ENCODE results near the gene SMIM13.
A peak's percentile ranks its signal among the peaks of the same experiment; 100 is the strongest.

SMIM13 gene

GRCh38 chr6:11093626-11094410 is at the start of gene SMIM13:
Gene SMIM13 (plus strand): TSS chr6:11093834. CDS start chr6:11094314, 480 bp downstream.
- peak; percentile 96 to 98 for DNase-seq

GRCh38 chr6:11043961-11044711 is 49.5 kb upstream of the SMIM13 start, which contains the start of gene ELOVL2:
Gene ELOVL2 (minus strand): TSS chr6:11044305. CDS start chr6:11044230, 75 bp downstream.
- no peak for DNase-seq

- DNase-seq, result no peak
Measured at GRCh38 chr6:11044712-11045167, 48.9 kb upstream of the SMIM13 start.

- DNase-seq, result no peak
Measured at GRCh38 chr6:11050731-11051130, 42.9 kb upstream of the SMIM13 start.

GRCh38 chr6:11053307-11053706 is 40.3 kb upstream of the SMIM13 start:
- DNase-seq, result no peak

- no peak for DNase-seq
Measured at GRCh38 chr6:11054722-11055121, 38.9 kb upstream of the SMIM13 start.

GRCh38 chr6:11055127-11055627 is 38.5 kb upstream of the SMIM13 start:
- no peak for DNase-seq

- no peak for DNase-seq
Measured at GRCh38 chr6:11056871-11057270, 36.8 kb upstream of the SMIM13 start.

- no peak for DNase-seq
Measured at GRCh38 chr6:11058406-11058805, 35.2 kb upstream of the SMIM13 start.

- no peak for DNase-seq
Measured at GRCh38 chr6:11062083-11062482, 31.6 kb upstream of the SMIM13 start.

- peak in 1 of 2 donors; percentile 13 for DNase-seq
Measured at GRCh38 chr6:11062715-11063114, 30.9 kb upstream of the SMIM13 start.

- peak; percentile 39 to 71 for DNase-seq
Measured at GRCh38 chr6:11064836-11065235, 28.8 kb upstream of the SMIM13 start.

GRCh38 chr6:11065436-11066202 is 28.0 kb upstream of the SMIM13 start:
- DNase-seq, result no peak

- DNase-seq, result no peak
Measured at GRCh38 chr6:11066505-11067347, 26.9 kb upstream of the SMIM13 start.

GRCh38 chr6:11067348-11067747 is 26.3 kb upstream of the SMIM13 start:
- DNase-seq, result no peak

- no peak for DNase-seq
Measured at GRCh38 chr6:11069760-11070159, 23.9 kb upstream of the SMIM13 start.

GRCh38 chr6:11072101-11072500 is 21.5 kb upstream of the SMIM13 start:
- DNase-seq, result no peak

- no peak for DNase-seq
Measured at GRCh38 chr6:11076540-11076939, 17.1 kb upstream of the SMIM13 start.

- DNase-seq, result no peak
Measured at GRCh38 chr6:11078266-11078665, 15.4 kb upstream of the SMIM13 start.

- DNase-seq, result no peak
Measured at GRCh38 chr6:11080296-11080695, 13.3 kb upstream of the SMIM13 start.

GRCh38 chr6:11083491-11083890 is 10.1 kb upstream of the SMIM13 start:
- no peak for DNase-seq

- DNase-seq, result no peak
Measured at GRCh38 chr6:11083956-11084355, 9.7 kb upstream of the SMIM13 start.

Measured in hippocampal formation (tissue), 2 donors.